Measurements from ENCODE around the gene PRELID1.

- TF ChIP-seq CTCF (IDR thresholded peaks at IDR 0.05; ENCODE audit: insufficient read depth, low read depth, low read length) (no peak), EZH2 (IDR thresholded peaks at IDR 0.05; ENCODE audit: insufficient read depth, low read length) (no peak)
Observed at GRCh38 chr5:177288191-177288590, 15.4 kb upstream of the PRELID1 start.

Measured in astrocyte (in vitro differentiated cells and primary cell).